ENCODE measurements around the gene ABTB2. TPM values are rescaled to one million over a fixed set of nuclear protein-coding genes. Genes with fewer than 3 reads are reported as not detected.
A peak's percentile ranks its signal among the peaks of the same experiment; 100 is the strongest.

The ABTB2 gene
- total and polyA plus RNA-seq, 10 of the 15 experiments (the other 5 are each of a cell fraction or from before 2014, with no cell fraction given) = 0.13 to 2.1 (median 0.72) TPM

DNA sequence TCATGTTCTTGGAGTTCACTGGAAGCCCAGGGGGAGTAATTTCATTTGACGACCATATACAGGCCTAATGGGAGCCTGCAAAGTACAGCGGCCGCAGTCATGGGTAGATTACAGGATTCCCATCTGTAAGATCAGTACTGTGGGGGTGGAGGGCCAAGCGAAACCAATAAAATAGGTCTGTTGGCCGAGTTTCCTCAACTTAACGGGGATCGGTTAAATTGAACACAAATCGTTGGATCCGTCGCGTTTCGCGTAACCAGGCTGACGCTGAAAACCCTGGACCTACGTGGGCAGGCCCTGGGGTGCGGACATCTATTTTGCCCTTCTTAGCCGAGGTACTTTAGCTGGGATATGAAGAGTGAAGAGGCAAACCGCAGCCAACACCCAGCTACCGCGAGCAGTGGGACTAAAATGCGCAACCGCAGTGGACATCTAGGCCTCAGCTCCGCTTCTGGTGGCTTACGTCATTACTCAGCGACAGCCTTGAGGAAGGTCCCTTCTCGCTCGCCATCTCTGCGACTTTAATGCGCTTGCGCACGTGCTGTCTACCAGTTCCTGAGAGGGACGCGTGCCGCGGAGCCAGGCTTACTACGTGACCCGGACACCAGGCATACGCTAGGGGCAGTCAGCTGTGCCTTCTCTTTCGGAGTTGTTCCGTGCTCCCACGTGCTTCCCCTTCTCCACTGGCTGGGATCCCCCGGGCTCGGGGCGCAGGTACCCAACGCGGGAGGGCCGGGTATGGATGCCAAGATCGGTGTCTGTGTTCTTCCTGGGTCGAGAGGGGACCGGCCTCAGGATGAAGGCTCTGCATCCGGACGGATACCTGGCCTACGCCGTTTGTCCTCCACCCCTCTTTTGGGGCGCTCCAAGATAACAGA, 252.5 kb downstream of the ABTB2 start, which contains the start of gene NAT10 (continued):
- TF ChIP-seq, protein P1, sequence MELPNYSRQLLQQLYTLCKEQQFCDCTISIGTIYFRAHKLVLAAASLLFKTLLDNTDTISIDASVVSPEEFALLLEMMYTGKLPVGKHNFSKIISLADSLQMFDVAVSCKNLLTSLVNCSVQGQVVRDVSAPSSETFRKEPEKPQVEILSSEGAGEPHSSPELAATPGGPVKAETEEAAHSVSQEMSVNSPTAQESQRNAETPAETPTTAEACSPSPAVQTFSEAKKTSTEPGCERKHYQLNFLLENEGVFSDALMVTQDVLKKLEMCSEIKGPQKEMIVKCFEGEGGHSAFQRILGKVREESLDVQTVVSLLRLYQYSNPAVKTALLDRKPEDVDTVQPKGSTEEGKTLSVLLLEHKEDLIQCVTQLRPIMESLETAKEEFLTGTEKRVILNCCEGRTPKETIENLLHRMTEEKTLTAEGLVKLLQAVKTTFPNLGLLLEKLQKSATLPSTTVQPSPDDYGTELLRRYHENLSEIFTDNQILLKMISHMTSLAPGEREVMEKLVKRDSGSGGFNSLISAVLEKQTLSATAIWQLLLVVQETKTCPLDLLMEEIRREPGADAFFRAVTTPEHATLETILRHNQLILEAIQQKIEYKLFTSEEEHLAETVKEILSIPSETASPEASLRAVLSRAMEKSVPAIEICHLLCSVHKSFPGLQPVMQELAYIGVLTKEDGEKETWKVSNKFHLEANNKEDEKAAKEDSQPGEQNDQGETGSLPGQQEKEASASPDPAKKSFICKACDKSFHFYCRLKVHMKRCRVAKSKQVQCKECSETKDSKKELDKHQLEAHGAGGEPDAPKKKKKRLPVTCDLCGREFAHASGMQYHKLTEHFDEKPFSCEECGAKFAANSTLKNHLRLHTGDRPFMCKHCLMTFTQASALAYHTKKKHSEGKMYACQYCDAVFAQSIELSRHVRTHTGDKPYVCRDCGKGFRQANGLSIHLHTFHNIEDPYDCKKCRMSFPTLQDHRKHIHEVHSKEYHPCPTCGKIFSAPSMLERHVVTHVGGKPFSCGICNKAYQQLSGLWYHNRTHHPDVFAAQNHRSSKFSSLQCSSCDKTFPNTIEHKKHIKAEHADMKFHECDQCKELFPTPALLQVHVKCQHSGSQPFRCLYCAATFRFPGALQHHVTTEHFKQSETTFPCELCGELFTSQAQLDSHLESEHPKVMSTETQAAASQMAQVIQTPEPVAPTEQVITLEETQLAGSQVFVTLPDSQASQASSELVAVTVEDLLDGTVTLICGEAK (IDR thresholded peaks at IDR 0.05; ENCODE audit: borderline replicate concordance) = peak; percentile 37; the same call in 1 of the 2 replicates
- no peak for TF ChIP-seq HSF1 (IDR thresholded peaks at IDR 0.05; ENCODE audit: low read depth, low read length)
- TF ChIP-seq, protein P2, sequence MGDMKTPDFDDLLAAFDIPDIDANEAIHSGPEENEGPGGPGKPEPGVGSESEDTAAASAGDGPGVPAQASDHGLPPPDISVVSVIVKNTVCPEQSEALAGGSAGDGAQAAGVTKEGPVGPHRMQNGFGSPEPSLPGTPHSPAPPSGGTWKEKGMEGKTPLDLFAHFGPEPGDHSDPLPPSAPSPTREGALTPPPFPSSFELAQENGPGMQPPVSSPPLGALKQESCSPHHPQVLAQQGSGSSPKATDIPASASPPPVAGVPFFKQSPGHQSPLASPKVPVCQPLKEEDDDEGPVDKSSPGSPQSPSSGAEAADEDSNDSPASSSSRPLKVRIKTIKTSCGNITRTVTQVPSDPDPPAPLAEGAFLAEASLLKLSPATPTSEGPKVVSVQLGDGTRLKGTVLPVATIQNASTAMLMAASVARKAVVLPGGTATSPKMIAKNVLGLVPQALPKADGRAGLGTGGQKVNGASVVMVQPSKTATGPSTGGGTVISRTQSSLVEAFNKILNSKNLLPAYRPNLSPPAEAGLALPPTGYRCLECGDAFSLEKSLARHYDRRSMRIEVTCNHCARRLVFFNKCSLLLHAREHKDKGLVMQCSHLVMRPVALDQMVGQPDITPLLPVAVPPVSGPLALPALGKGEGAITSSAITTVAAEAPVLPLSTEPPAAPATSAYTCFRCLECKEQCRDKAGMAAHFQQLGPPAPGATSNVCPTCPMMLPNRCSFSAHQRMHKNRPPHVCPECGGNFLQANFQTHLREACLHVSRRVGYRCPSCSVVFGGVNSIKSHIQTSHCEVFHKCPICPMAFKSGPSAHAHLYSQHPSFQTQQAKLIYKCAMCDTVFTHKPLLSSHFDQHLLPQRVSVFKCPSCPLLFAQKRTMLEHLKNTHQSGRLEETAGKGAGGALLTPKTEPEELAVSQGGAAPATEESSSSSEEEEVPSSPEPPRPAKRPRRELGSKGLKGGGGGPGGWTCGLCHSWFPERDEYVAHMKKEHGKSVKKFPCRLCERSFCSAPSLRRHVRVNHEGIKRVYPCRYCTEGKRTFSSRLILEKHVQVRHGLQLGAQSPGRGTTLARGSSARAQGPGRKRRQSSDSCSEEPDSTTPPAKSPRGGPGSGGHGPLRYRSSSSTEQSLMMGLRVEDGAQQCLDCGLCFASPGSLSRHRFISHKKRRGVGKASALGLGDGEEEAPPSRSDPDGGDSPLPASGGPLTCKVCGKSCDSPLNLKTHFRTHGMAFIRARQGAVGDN (IDR thresholded peaks at IDR 0.05) = 0 out of 2 replicates have a peak, but pooled peaks have one; percentile 58
- TF ChIP-seq NBN (IDR thresholded peaks at IDR 0.05) = peak; percentile 98
- TF ChIP-seq, protein P3, sequence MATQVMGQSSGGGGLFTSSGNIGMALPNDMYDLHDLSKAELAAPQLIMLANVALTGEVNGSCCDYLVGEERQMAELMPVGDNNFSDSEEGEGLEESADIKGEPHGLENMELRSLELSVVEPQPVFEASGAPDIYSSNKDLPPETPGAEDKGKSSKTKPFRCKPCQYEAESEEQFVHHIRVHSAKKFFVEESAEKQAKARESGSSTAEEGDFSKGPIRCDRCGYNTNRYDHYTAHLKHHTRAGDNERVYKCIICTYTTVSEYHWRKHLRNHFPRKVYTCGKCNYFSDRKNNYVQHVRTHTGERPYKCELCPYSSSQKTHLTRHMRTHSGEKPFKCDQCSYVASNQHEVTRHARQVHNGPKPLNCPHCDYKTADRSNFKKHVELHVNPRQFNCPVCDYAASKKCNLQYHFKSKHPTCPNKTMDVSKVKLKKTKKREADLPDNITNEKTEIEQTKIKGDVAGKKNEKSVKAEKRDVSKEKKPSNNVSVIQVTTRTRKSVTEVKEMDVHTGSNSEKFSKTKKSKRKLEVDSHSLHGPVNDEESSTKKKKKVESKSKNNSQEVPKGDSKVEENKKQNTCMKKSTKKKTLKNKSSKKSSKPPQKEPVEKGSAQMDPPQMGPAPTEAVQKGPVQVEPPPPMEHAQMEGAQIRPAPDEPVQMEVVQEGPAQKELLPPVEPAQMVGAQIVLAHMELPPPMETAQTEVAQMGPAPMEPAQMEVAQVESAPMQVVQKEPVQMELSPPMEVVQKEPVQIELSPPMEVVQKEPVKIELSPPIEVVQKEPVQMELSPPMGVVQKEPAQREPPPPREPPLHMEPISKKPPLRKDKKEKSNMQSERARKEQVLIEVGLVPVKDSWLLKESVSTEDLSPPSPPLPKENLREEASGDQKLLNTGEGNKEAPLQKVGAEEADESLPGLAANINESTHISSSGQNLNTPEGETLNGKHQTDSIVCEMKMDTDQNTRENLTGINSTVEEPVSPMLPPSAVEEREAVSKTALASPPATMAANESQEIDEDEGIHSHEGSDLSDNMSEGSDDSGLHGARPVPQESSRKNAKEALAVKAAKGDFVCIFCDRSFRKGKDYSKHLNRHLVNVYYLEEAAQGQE (IDR thresholded peaks at IDR 0.05; ENCODE audit: low read depth, low read length) = no peak; the same call in 1 of the 2 replicates
- TF ChIP-seq HDAC6 (IDR thresholded peaks at IDR 0.05; ENCODE audit: unreplicated experiment) = peak; percentile 28
- TF ChIP-seq, protein P4, sequence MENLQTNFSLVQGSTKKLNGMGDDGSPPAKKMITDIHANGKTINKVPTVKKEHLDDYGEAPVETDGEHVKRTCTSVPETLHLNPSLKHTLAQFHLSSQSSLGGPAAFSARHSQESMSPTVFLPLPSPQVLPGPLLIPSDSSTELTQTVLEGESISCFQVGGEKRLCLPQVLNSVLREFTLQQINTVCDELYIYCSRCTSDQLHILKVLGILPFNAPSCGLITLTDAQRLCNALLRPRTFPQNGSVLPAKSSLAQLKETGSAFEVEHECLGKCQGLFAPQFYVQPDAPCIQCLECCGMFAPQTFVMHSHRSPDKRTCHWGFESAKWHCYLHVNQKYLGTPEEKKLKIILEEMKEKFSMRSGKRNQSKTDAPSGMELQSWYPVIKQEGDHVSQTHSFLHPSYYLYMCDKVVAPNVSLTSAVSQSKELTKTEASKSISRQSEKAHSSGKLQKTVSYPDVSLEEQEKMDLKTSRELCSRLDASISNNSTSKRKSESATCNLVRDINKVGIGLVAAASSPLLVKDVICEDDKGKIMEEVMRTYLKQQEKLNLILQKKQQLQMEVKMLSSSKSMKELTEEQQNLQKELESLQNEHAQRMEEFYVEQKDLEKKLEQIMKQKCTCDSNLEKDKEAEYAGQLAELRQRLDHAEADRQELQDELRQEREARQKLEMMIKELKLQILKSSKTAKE (IDR thresholded peaks at IDR 0.05; ENCODE audit: low read depth, poor library complexity, severe bottlenecking) = peak; percentile 58
- no peak for TF ChIP-seq CHD4 (IDR thresholded peaks at IDR 0.05)
- TF ChIP-seq EP300 (IDR thresholded peaks at IDR 0.05; ENCODE audit: borderline replicate concordance in 1 of 2, control insufficient read depth in 1 of 2, low read depth in 2 of 2, low read length in 2 of 2) = peak in 1 of 2 experiments; percentile 73; a peak in 2 of 4 replicates
- TF ChIP-seq YY1 (IDR thresholded peaks at IDR 0.05; ENCODE audit: low read depth, low read length) = peak; percentile 69
- TF ChIP-seq SMAD5 (IDR thresholded peaks at IDR 0.05; ENCODE audit: low read depth) = peak; percentile 90
- no peak for TF ChIP-seq SREBF2 (IDR thresholded peaks at IDR 0.05; ENCODE audit: low read length)
